22Rv1 (cell line): Measurements from ENCODE around the gene GPATCH8.

Experiments used
- H3K27ac ChIP-seq: fragments of 450-650 bp; 2 replicates; pipeline ENCODE4 v1.5.1; 2017
- ZFX ChIP-seq: fragments of 450-650 bp; IDR thresholded peaks from 2 replicates; pipeline ENCODE4 v1.6.1; 2017; ENCODE audit warnings: antibody characterized with exemption, borderline replicate concordance
- TF ChIP-seq, protein P1 (sequence below): fragments of 450-650 bp; IDR thresholded peaks from 2 replicates; pipeline ENCODE4 v1.5.1; 2017; ENCODE audit warnings: mild to moderate bottlenecking

Gene GPATCH8

DNA sequence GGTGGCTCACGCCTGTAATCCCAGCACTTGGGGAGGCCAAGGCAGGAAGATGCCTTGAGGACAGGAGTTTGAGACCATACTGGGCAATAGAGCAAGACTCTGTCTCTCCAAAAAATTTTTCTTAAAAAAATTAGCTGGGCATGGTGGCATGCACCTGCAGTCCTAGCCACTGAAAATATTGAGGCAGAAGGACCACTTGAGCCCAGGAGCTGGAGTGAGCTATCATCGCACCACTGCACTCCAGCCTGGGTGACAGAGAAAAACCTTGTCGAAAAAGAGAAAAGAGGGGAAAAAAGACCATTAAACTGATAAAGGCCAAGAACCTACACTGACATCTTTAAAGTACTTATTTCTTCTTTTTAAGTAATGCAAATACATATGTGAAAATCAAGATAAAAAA, 60.4 kb downstream of the GPATCH8 start:
- TF ChIP-seq, protein P1, sequence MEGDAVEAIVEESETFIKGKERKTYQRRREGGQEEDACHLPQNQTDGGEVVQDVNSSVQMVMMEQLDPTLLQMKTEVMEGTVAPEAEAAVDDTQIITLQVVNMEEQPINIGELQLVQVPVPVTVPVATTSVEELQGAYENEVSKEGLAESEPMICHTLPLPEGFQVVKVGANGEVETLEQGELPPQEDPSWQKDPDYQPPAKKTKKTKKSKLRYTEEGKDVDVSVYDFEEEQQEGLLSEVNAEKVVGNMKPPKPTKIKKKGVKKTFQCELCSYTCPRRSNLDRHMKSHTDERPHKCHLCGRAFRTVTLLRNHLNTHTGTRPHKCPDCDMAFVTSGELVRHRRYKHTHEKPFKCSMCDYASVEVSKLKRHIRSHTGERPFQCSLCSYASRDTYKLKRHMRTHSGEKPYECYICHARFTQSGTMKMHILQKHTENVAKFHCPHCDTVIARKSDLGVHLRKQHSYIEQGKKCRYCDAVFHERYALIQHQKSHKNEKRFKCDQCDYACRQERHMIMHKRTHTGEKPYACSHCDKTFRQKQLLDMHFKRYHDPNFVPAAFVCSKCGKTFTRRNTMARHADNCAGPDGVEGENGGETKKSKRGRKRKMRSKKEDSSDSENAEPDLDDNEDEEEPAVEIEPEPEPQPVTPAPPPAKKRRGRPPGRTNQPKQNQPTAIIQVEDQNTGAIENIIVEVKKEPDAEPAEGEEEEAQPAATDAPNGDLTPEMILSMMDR = no peak
- H3K27ac ChIP-seq = no peak overlapping the region

- H3K27ac ChIP-seq = no peak overlapping the region
- TF ChIP-seq ZFX = no peak
- TF ChIP-seq, protein P1 = no peak
Observed at GRCh38 chr17:44439168-44439567, 64.0 kb downstream of the GPATCH8 start.

- no peak for TF ChIP-seq ZFX
- TF ChIP-seq, protein P1 = no peak
- no peak overlapping the region for H3K27ac ChIP-seq
Observed at GRCh38 chr17:44438636-44439035, 64.6 kb downstream of the GPATCH8 start.

- no peak overlapping the region for H3K27ac ChIP-seq
- no peak for TF ChIP-seq ZFX
- TF ChIP-seq, protein P1 = no peak
Observed at GRCh38 chr17:44436336-44436735, 66.9 kb downstream of the GPATCH8 start.

GRCh38 chr17:44432254-44433157, 70.7 kb downstream of the GPATCH8 start:
- H3K27ac ChIP-seq = no peak overlapping the region
- TF ChIP-seq, protein P1 = no peak
- no peak for TF ChIP-seq ZFX

- no peak overlapping the region for H3K27ac ChIP-seq
- TF ChIP-seq ZFX = no peak
- TF ChIP-seq, protein P1 = no peak
Observed at GRCh38 chr17:44424828-44425461, 78.3 kb downstream of the GPATCH8 start.

DNA sequence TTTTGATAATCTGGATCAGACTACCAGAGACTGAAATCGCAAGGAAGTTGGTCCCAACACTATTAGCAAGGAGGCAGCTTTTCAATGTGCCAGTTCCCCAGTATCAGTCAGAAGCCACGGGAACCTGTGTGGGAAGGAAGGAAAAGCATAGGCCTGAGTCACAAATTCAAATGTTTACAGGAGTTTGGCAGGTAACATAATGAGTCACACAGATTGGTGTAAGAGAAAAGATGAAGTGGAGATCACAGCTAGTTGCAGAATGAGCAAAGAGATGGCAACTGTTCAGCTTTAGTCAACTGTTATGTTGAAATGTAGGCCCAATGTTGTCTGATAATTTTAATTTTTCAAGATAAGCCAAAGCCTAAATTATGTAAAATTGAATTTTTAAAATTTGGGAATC, 85.7 kb downstream of the GPATCH8 start:
- TF ChIP-seq, protein P1 = no peak
- no peak for TF ChIP-seq ZFX
- no peak overlapping the region for H3K27ac ChIP-seq
